Measurements from ENCODE around the gene SLC9A9. TPM values are rescaled to one million over a fixed set of nuclear protein-coding genes. Genes with fewer than 3 reads are reported as not detected.

The SLC9A9 gene
- total RNA-seq, 6 experiments from 2014 or later, result 0.10 to 0.55 (median 0.33) TPM; not detected in 2

DNA sequence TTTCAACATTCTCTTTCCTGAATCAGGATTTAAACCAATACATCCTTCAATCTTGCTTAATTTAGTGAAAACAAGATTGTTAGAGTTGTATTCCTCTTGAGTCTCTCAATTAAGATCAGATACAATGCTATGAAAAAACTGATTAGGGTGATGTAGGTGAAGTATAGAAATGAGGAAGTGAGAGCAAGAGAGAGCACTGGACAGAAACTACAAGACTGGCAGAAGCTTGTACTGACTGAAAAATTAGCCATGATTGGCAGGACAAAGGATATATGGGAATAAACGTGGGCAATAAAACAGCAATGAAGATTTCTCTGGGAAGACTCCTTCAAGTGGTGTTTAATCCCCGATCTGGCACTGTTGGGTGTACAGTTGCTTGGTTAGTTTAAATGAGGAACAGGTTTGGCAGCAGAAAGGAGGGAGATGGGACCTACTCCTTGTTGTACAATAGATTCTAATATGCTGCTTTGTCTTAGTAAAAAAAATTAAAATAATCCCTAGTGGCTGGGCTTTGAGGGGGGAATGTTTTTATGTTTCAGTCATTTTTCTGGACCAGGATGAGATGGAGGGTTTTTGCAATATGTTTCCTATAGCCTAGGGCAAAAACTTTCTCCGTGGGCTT, 252.7 kb downstream of the SLC9A9 start:
- no peak overlapping the region for H3K4me3 Mint-ChIP-seq
- no peaks in the 10 kb centered on the region; the same call in 1 of the 2 replicates for H3K27me3 Mint-ChIP-seq (ENCODE audit: insufficient read depth)
- H3K4me1 Mint-ChIP-seq (ENCODE audit: low read depth), result peaks cover 1% of the 10 kb centered on the region; the same call in 1 of the 2 replicates
- TF ChIP-seq, protein P1, sequence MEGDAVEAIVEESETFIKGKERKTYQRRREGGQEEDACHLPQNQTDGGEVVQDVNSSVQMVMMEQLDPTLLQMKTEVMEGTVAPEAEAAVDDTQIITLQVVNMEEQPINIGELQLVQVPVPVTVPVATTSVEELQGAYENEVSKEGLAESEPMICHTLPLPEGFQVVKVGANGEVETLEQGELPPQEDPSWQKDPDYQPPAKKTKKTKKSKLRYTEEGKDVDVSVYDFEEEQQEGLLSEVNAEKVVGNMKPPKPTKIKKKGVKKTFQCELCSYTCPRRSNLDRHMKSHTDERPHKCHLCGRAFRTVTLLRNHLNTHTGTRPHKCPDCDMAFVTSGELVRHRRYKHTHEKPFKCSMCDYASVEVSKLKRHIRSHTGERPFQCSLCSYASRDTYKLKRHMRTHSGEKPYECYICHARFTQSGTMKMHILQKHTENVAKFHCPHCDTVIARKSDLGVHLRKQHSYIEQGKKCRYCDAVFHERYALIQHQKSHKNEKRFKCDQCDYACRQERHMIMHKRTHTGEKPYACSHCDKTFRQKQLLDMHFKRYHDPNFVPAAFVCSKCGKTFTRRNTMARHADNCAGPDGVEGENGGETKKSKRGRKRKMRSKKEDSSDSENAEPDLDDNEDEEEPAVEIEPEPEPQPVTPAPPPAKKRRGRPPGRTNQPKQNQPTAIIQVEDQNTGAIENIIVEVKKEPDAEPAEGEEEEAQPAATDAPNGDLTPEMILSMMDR (IDR thresholded peaks at IDR 0.05), result no peak
- H3K36me3 Mint-ChIP-seq (ENCODE audit: low read depth), result no peaks in the 10 kb centered on the region
- no peak overlapping the region for H3K27ac Mint-ChIP-seq
- no peak for DNase-seq
- peaks cover 14% of the 10 kb centered on the region for H3K9me3 Mint-ChIP-seq

DNA sequence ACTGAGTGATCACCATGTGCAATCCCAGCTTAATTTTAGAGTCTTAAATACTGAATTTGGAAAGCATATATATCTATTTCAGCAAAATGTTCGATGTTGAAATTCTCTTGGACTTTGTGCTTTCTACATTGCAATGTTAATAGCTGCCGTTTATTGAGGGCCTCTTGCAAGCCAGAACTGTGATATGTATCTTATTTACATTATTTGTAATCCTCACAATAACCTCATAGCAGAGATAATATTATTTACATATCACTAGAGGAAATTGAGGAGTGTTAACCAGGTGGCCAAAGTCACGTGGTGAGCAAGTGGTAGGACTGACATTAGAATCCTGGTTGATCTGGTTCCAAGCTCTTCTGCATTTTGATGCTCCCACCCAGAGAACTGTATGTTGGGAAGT, 254.1 kb downstream of the SLC9A9 start:
- H3K9me3 Mint-ChIP-seq, result peaks cover 10% of the 10 kb centered on the region
- H3K27ac Mint-ChIP-seq, result no peak overlapping the region
- no peaks in the 10 kb centered on the region for H3K36me3 Mint-ChIP-seq (ENCODE audit: low read depth)
- DNase-seq, result no peak
- H3K27me3 Mint-ChIP-seq (ENCODE audit: insufficient read depth), result no peaks in the 10 kb centered on the region; the same call in 1 of the 2 replicates
- no peaks in the 10 kb centered on the region; the same call in 1 of the 2 replicates for H3K4me1 Mint-ChIP-seq (ENCODE audit: low read depth)
- TF ChIP-seq, protein P1 (IDR thresholded peaks at IDR 0.05), result no peak
- no peak overlapping the region for H3K4me3 Mint-ChIP-seq

DNA sequence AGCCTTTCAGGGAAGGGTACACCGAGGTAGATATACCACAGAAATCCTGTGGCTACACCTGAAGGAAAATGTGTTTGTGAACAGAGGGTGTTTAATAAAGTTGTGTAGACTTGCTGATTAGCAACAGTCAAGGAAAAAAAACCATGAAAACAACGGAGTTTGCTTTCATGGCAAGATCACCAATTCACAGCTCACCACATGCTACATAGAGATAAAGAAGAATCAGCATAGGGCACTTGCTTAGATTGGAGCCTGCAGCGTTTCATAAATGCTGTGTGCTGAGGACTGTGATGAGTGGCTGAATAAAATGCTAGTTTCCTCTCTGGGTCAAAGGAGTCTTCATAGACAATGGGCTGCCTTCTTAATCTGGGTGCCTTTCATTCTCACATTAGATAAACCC, 257.6 kb downstream of the SLC9A9 start:
- no peak overlapping the region for H3K27ac Mint-ChIP-seq
- no peaks in the 10 kb centered on the region for H3K27me3 Mint-ChIP-seq (ENCODE audit: insufficient read depth)

DNA sequence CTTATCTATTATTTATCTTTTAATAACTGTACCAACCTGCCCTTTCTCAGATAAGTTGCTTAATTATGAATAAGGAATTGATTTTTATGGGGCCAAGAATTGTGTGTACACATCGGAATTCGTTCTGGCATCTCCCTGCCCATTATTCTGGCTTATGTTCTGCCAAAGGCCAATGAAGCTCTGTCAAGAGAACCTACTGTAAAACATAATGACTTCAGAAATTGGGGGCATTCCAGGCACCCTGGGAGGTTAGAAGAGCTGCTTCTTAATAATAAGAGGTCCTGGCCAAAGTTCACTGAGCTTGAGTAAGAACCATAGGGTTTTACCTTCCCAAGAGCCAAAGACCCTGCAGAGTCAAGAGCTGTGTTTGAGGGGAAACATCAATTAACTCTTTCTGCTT, 261.7 kb downstream of the SLC9A9 start:
- no peak overlapping the region for H3K4me3 Mint-ChIP-seq
- TF ChIP-seq, protein P1 (IDR thresholded peaks at IDR 0.05), result no peak
- no peak overlapping the region for H3K27ac Mint-ChIP-seq
- no peaks in the 10 kb centered on the region; the same call in 1 of the 2 replicates for H3K27me3 Mint-ChIP-seq (ENCODE audit: insufficient read depth)
- DNase-seq, result no peak
- no peaks in the 10 kb centered on the region for H3K36me3 Mint-ChIP-seq (ENCODE audit: low read depth)
- H3K4me1 Mint-ChIP-seq (ENCODE audit: low read depth), result no peaks in the 10 kb centered on the region
- peaks cover 10% of the 10 kb centered on the region; the same call in 1 of the 2 replicates for H3K9me3 Mint-ChIP-seq

More for the DNA sequence above, 257.6 kb downstream of the SLC9A9 start:
- Mint-ChIP-seq H3K4me1 (ENCODE audit: low read depth) (no peaks in the 10 kb centered on the region), H3K4me3 (no peak overlapping the region), H3K9me3 (peaks cover 10% of the 10 kb centered on the region), H3K36me3 (ENCODE audit: low read depth) (no peaks in the 10 kb centered on the region)
- DNase-seq, result no peak
- TF ChIP-seq, protein P1 (IDR thresholded peaks at IDR 0.05), result no peak

DNA sequence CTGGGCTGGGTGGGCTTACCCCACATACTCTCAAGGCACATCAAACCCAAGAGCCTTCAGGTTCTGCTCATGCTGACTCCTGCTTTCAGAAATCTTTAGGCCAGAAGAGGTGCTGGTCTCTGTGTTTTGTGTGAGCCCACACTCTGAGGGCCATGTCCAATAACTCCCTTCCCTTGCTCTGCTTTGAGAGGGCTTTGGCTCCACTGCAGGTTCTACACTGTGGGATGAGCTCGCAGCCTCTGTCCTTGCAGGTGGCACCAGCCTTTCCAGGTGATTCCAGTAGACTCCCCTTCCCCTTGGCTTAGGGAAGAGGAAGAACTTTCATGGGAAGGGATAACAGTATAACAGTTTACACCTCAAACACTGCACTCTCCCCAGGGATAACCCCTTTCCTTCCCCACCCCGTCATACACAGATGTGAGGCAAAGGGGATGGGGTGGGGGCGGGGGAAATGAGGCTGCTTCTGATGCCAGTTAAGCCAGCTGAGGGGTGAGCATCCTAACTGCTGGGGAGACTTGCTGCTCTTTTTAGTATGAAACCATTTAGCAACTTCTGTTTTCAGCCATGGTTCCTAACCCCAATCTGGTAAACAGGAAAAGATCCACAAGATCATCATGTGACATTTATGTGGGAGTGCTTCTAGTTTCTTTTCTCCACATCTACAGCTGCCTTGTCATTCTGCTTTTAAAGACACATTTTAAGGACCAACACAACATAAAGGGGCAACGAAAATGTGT, 262.4 kb downstream of the SLC9A9 start:
- no peak overlapping the region for H3K4me3 Mint-ChIP-seq
- TF ChIP-seq, protein P1 (IDR thresholded peaks at IDR 0.05), result no peak
- H3K27me3 Mint-ChIP-seq (ENCODE audit: insufficient read depth), result no peaks in the 10 kb centered on the region; the same call in 1 of the 2 replicates
- no peak overlapping the region for H3K27ac Mint-ChIP-seq
- H3K9me3 Mint-ChIP-seq, result peaks cover 13% of the 10 kb centered on the region; the same call in 1 of the 2 replicates
- H3K4me1 Mint-ChIP-seq (ENCODE audit: low read depth), result no peaks in the 10 kb centered on the region
- DNase-seq, result no peak
- no peaks in the 10 kb centered on the region for H3K36me3 Mint-ChIP-seq (ENCODE audit: low read depth)
